Activated CD8-positive, alpha-beta T cell treated with anti-CD3 and anti-CD28 coated beads, Interleukin-2, amount 10 ng/mL, durations not matched to agents 7 days and 5 days (primary cell): ENCODE data around the gene ELP6. TPM values are rescaled to one million over a fixed set of nuclear protein-coding genes. Genes with fewer than 3 reads are reported as not detected.
"Not testable (repeated sequence)": the region's sequence is repeated elsewhere in the genome, so short reads cannot be mapped to it uniquely, and the experiment has no call there.

Source experiments
- ATAC-seq: fragments of 150-1000 bp; cut with Tn5 transposase; one replicate; pipeline ENCODE4 v1.10.0; 2021; ENCODE audit warnings: moderate library complexity
- CTCF ChIA-PET: fragments of 350-600 bp; sonication (Branson Sonifier 250); formaldehyde crosslinking; loops from one replicate; lab custom pipeline; 2021; ENCODE audit warnings: antibody characterized with exemption; lab: Charles Lee
- POLR2A ChIA-PET: fragments of 350-600 bp; sonication (Branson Sonifier 250); formaldehyde crosslinking; loops from one replicate; lab custom pipeline; 2021; ENCODE audit warnings: antibody characterized with exemption; lab: Charles Lee
- DNase-seq: peaks from one replicate; pipeline ENCODE4 v3.0.0-alpha.2; 2020
- H3K27ac Mint-ChIP-seq: one replicate; pipeline ENCODE4 v1.8.0; 2021; ENCODE audit warnings: mild to moderate bottlenecking, mixed read lengths
- H3K27me3 Mint-ChIP-seq: one replicate; pipeline ENCODE4 v1.8.0; 2021; ENCODE audit warnings: low read depth, mixed read lengths
- H3K36me3 Mint-ChIP-seq: one replicate; pipeline ENCODE4 v1.8.0; 2021; ENCODE audit warnings: low read depth, mixed read lengths
- H3K4me1 Mint-ChIP-seq: one replicate; pipeline ENCODE4 v1.8.0; 2021; ENCODE audit warnings: low read depth, mixed read lengths
- H3K4me3 Mint-ChIP-seq: one replicate; pipeline ENCODE4 v1.8.0; 2021; ENCODE audit warnings: mild to moderate bottlenecking, mixed read lengths
- H3K9me3 Mint-ChIP-seq: one replicate; pipeline ENCODE4 v1.8.0; 2022; ENCODE audit warnings: mixed read lengths; ENCODE audit not compliant: insufficient read depth
- total RNA-seq, 2 experiments: library from RNA; stranded (reverse); gene quantifications; one replicate each; pipeline ENCODE4 v1.2.3, GENCODE V29; 2021

Gene ELP6
- total RNA-seq, 2 experiments from 2014 or later = 52.1 to 53.0 TPM

DNA sequence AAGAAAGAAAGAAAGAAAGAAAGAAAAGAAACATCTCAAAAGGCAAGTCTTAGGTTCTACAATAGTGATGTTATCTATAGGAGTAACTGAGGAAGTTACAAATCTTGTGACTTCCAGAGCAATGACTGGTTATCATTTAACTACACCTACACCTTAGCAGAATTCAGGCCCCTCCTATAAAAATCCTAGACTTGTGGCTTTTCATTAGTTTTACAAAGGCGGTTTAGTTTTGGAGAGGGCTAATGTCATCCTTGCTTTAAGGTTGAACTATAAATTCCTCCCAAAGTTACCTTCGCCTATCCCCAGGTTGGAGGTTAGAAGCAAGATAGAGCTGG, 33.7 kb downstream of the ELP6 start:
- Mint-ChIP-seq H3K9me3 (no peaks in the 10 kb centered on the region), H3K4me3 (no peak overlapping the region), H3K27me3 (no peaks in the 10 kb centered on the region), H3K27ac (no peak overlapping the region), H3K4me1 (peaks cover 15% of the 10 kb centered on the region), H3K36me3 (peaks cover 3% of the 10 kb centered on the region)
- POLR2A ChIA-PET = no interaction called here
- ATAC-seq (no peak), DNase-seq (no peak)
- CTCF ChIA-PET = interaction anchor here (2.0 kb wide), 1 partner anchor 58 kb away, joined by 9 read pairs; no protein-coding TSS in a partner anchor

DNA sequence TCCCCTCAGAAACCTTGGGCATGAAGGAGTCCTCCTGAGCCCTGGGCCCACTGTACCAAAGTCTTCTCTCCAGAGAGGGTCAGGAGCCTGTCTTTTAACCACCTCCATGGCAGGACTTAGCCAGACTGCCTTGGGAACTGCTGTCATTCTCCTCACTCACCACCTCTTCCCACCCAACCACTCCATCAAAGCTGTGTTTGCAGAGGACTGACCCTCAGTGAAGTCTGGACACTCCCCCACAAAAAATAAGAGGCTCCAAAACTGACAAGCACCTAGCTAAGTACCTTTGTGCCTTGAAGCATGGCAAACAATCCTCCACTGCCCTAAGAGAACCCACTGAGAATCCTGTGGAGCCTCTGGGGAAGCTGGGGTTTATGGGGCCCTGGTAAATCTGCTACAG, 35.5 kb downstream of the ELP6 start:
- H3K27ac Mint-ChIP-seq = no peak overlapping the region
- no peaks in the 10 kb centered on the region for H3K27me3 Mint-ChIP-seq
- ATAC-seq (no peak), DNase-seq (no peak)
- H3K4me1 Mint-ChIP-seq = peaks cover 29% of the 10 kb centered on the region
- no peaks in the 10 kb centered on the region for H3K9me3 Mint-ChIP-seq
- H3K36me3 Mint-ChIP-seq = peaks cover 3% of the 10 kb centered on the region
- H3K4me3 Mint-ChIP-seq = no peak overlapping the region
- ChIA-PET POLR2A (no interaction called here), CTCF (interaction anchor here (2.6 to 4.8 kb wide), 2 partner anchors 56 to 59 kb away, joined by 9 to 100 read pairs; no protein-coding TSS in a partner anchor)

DNA sequence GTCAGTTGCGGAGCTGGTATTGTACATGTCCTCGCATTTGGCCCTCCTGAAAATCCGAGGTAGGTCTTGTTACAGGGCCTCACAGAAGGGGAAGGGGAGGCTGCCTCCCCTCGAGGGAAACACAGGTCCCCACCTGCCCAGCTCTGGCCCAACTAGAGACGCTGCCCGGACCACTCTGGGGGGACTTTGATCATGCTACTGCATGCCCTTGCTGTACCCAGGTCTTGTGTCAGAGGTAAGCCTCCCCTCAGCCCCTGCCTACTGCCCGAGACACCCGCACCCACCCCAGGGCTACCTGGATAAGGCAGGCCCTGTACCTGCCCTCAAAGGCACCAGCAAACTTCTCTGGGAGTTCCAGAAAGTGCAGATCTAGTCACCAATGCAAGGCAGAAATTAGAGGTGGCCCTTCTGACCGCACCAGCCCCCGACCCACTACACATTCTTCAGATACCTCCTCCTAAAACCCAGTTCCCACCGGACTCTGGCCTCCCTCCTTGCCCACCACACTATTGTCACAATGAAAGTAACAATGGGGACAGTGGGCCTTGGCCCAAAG, 36.8 kb downstream of the ELP6 start:
- CTCF ChIA-PET = interaction anchor here (0.7 to 4.8 kb wide), 11 partner anchors 10 to 324 kb away, joined by 3 to 100 read pairs (median 4); partner anchors contain the start of genes ELP6 and PTPN23
- peak overlapping the region; percentile 93 for H3K4me3 Mint-ChIP-seq
- POLR2A ChIA-PET = interaction anchor here (0.7 to 0.9 kb wide), 3 partner anchors 53 to 151 kb away, joined by 3 read pairs; no protein-coding TSS in a partner anchor
- no peak for ATAC-seq
- no peak for DNase-seq
- H3K9me3 Mint-ChIP-seq = no peaks in the 10 kb centered on the region
- peak overlapping the region; percentile 60 for H3K27ac Mint-ChIP-seq
- H3K36me3 Mint-ChIP-seq = peaks cover 3% of the 10 kb centered on the region
- H3K27me3 Mint-ChIP-seq = no peaks in the 10 kb centered on the region
- H3K4me1 Mint-ChIP-seq = peaks cover 31% of the 10 kb centered on the region

DNA sequence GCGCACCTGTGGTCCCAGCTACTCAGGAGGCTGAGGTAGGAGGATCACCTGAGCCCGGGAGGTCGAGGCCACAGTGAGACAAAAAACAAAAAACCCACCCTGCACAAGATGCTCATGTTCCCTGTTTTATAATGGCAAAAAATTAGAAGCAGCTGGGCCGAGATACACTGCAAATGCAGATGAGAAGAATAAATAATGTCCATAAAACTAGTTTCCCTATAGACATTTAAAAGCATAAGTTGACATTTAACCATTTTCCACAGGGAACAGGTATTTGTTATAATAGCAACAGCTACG, 37.2 kb downstream of the ELP6 start:
- Mint-ChIP-seq H3K4me3 (peak overlapping the region; percentile 93), H3K36me3 (peaks cover 3% of the 10 kb centered on the region), H3K9me3 (no peaks in the 10 kb centered on the region), H3K27me3 (no peaks in the 10 kb centered on the region), H3K4me1 (peaks cover 31% of the 10 kb centered on the region), H3K27ac (peak overlapping the region; percentile 87)
- POLR2A ChIA-PET = interaction anchor here (0.7 to 1.5 kb wide), 4 partner anchors 34 to 151 kb away, joined by 3 to 4 read pairs (median 3); no protein-coding TSS in a partner anchor
- ATAC-seq = no peak
- DNase-seq = no peak
- CTCF ChIA-PET = interaction anchor here (0.7 to 4.8 kb wide), 11 partner anchors 10 to 324 kb away, joined by 3 to 100 read pairs (median 4); partner anchors contain the start of genes ELP6 and PTPN23

DNA sequence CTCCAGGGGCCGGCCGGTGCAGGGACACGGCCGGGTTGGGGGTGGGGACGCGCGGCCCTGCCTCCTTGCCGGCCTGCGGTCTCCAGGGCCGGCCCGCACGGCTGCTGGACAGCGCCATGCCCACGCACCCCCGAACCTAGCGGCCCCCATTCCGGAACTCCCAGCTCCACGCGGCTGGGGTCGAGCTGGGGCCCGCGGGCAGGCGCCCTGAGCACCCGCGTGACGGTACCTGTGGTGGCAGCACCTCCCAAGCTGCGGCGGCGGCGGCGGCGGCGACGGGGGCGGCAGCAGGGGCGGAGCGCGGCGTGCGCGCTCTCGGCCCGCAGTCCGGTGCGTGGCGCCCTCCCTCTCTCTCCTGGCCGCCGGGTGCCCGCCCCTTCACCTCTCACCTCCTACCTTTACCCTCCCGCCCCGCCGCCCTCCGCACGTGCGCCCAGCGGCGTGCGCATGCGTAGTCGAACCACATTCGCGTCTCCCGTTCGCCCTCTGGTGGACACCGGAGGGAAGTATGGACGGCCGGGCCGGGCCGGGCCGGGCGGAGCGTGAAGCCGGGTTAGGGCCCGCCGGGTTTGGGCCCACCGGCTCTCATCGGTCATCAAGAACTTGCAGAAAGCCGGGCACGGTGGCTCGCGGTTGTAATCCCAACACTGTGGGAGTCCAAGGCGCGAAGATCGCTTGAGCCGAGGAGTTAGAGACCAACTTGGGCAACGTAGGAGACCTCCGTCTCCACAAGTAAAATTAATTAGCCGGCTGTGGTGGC, 37.8 kb downstream of the ELP6 start, which contains the start of gene SCAP:
SCAP (minus strand) TSS at position 372 of the 760 bp plus-strand sequence. CDS start 32,948 bp downstream, outside the sequence.
- POLR2A ChIA-PET = interaction anchor here (0.7 to 1.5 kb wide), 9 partner anchors 35 to 306 kb away, joined by 3 to 10 read pairs (median 3); partner anchors contain the start of genes ELP6, PTPN23 and SMARCC1
- H3K4me1 Mint-ChIP-seq = peaks cover 31% of the 10 kb centered on the region
- no peaks in the 10 kb centered on the region for H3K9me3 Mint-ChIP-seq
- H3K4me3 Mint-ChIP-seq = peak within 1 kb of the TSS; percentile 93
- peak within 1 kb of the TSS; percentile 87 for H3K27ac Mint-ChIP-seq
- peak; percentile 93 for ATAC-seq
- H3K36me3 Mint-ChIP-seq = peaks cover 4% of the 10 kb centered on the region
- DNase-seq = peak; percentile 96
- CTCF ChIA-PET = interaction anchor here (0.7 to 4.8 kb wide), 13 partner anchors 9 to 325 kb away, joined by 3 to 100 read pairs (median 4); partner anchors contain the start of genes ELP6 and PTPN23
- H3K27me3 Mint-ChIP-seq = no peaks in the 10 kb centered on the region

DNA sequence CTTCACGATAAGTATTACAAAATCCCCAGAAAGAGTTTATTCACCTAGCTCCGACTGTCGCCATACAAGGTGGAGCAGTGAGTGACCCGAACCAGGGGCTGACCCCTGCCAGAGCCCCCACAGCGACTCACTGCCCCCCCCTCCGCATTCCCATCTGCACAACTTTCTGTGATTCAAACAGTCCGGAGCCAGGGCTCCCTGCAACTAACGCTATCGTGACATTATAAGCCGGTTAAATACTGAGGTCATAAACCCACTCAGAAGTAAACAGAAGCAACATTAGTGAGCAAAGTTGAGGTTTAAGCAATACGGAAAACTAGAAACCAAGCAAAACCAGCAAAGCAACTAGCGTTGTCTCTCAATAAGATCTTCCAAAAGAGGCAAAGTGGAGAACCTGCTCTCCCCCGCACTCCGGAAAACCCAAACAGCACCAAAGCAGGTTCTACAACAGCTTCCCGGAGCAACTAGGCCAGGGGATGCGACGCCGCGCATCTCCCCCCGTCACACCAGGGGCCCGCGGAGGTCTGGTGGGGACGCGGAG, 38.4 kb downstream of the ELP6 start:
- peak; percentile 30 for DNase-seq

DNA sequence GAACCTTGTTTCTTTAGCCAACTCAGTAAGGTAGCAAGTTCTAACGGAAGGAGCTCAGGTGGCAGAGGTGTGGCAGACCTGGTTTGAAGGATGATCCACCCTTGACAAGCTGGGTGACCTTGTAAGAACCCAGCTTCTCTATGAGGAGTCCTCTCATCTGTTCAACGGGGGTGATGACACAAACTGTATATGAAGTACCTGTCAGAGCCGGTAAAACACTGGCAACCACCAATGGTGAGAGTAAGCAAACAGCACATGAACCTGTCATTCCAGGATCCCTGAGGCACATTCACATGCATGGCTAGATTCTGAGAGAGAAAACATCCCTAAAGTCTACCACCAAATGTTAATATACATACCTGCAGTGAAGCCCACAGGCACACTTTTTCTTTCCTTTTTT, 40.1 kb downstream of the ELP6 start:
- Mint-ChIP-seq H3K9me3 (no peaks in the 10 kb centered on the region), H3K4me3 (peak overlapping the region; percentile 38)
- CTCF ChIA-PET = interaction anchor here (1.6 kb wide), 1 partner anchor 52 kb away, joined by 8 read pairs; no protein-coding TSS in a partner anchor

More for the DNA sequence above, 38.4 kb downstream of the ELP6 start:
- POLR2A ChIA-PET = interaction anchor here (0.8 to 1.5 kb wide), 6 partner anchors 35 to 307 kb away, joined by 3 to 10 read pairs (median 4); partner anchors contain the start of genes ELP6, PTPN23 and SMARCC1
- H3K4me3 Mint-ChIP-seq = peak overlapping the region; percentile 93
- peaks cover 31% of the 10 kb centered on the region for H3K4me1 Mint-ChIP-seq
- no peak for ATAC-seq
- CTCF ChIA-PET = interaction anchor here (0.7 to 4.8 kb wide), 6 partner anchors 8 to 59 kb away, joined by 3 to 100 read pairs (median 6); no protein-coding TSS in a partner anchor
- H3K27ac Mint-ChIP-seq = peak overlapping the region; percentile 80
- H3K36me3 Mint-ChIP-seq = peaks cover 6% of the 10 kb centered on the region
- H3K9me3 Mint-ChIP-seq = no peaks in the 10 kb centered on the region
- H3K27me3 Mint-ChIP-seq = no peaks in the 10 kb centered on the region

DNA sequence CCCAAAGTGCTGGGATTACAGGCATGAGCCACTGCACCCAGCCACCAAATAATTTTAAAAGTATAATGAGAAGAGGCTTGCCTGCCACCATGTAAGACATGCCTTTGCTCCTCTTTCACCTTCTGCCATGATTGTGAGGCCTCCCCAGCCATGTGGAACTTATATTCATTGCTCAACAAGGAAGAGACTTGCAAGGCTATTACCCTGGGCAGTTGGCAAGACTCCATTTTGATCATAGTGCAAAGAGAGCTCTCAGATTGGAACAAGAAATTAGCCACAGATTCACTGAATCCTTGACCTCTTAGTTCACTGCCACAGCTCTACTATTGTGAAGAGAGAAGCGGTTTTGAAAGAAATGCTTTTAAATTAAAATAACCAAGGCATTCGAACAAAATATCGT, 43.9 kb downstream of the ELP6 start:
- Mint-ChIP-seq H3K36me3 (peaks cover 35% of the 10 kb centered on the region), H3K9me3 (no peaks in the 10 kb centered on the region), H3K4me1 (peaks cover 22% of the 10 kb centered on the region), H3K27ac (no peak overlapping the region), H3K27me3 (no peaks in the 10 kb centered on the region), H3K4me3 (no peak overlapping the region)
- ATAC-seq (no peak), DNase-seq (no peak)
- POLR2A ChIA-PET = no interaction called here
- CTCF ChIA-PET = interaction anchor here (1.6 kb wide), 1 partner anchor 48 kb away, joined by 8 read pairs; no protein-coding TSS in a partner anchor

More for the DNA sequence above, 40.1 kb downstream of the ELP6 start:
- Mint-ChIP-seq H3K27me3 (no peaks in the 10 kb centered on the region), H3K4me1 (peaks cover 31% of the 10 kb centered on the region), H3K36me3 (peaks cover 14% of the 10 kb centered on the region), H3K27ac (no peak overlapping the region)
- ATAC-seq (no peak), DNase-seq (no peak)
- POLR2A ChIA-PET = no interaction called here

DNA sequence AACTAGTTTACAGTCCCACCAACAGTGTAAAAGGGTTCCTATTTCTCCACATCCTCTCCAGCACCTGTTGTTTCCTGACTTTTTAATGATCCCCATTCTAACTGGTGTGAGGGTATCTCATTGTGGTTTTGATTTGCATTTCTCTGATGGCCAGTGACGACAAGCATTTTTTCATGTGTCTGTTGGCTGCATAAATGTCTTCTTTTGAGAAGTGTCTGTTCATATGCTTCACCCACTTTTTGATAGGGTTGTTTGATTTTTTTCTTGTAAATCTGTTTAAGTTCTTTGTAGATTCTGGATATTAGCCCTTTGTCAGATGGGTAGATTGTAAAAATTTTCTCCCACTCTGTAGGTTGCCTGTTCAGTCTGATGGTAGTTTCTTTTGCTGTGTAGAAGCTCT, 45.2 kb downstream of the ELP6 start:
- Mint-ChIP-seq H3K4me1 (peaks cover 15% of the 10 kb centered on the region), H3K36me3 (peaks cover 39% of the 10 kb centered on the region)
- H3K27ac Mint-ChIP-seq, ATAC-seq, DNase-seq, H3K9me3 Mint-ChIP-seq, CTCF ChIA-PET, H3K4me3 Mint-ChIP-seq, POLR2A ChIA-PET, H3K27me3 Mint-ChIP-seq: not testable (repeated sequence)

DNA sequence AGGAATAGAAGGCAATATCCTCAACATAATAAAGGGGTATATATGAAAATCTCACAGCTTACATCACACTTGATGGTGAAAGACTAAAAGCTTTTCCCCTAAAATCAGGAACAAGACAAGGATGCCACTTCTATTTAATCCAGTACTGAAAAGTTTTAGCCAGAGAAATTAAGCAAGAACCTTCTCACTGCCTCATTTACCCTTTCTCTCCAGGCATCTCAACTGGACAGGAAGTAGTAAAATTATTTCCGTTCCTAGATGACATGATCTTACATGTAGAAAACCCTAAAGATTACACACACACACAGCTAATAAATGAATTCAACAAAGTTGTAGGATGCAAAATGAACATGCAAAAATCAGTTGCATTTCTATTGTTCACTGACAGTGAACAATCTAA, 48.9 kb downstream of the ELP6 start:
- H3K36me3 Mint-ChIP-seq = peaks cover 44% of the 10 kb centered on the region
- DNase-seq (no peak), ATAC-seq (no peak)
- ChIA-PET CTCF (interaction anchor here (1.2 kb wide), 1 partner anchor 11 kb away, joined by 3 read pairs; the partner anchor contains the start of gene SCAP), POLR2A (no interaction called here)
- H3K4me3 Mint-ChIP-seq = no peak overlapping the region
- H3K27me3 Mint-ChIP-seq = no peaks in the 10 kb centered on the region
- peaks cover 13% of the 10 kb centered on the region for H3K4me1 Mint-ChIP-seq
- no peak overlapping the region for H3K27ac Mint-ChIP-seq
- peaks cover 6% of the 10 kb centered on the region for H3K9me3 Mint-ChIP-seq

DNA sequence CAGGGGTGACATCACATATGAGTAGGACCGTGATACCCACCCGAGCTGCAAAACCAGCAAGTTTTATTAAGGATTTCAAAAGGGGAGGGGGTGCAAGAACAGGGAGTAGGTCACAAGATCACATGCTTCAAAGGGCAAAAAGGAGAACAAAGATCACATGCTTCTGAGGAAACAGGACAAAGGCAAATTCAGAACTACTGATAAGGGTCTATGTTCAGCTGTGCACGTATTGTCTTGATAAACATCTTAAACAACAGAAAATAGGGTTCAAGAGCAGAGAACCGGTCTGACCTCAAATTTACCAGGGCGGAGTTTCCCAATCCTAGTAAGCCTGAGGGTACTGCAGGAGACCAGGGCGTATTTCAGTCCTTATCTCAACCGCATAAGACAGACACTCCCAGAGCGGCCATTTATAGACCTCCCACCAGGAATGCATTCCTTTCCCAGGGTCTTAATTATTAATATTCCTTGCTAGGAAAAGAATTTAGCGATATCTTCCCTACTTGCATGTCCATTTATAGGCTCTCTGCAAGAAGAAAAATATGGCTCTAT, 53.9 kb downstream of the ELP6 start:
- not testable (repeated sequence) for H3K27ac Mint-ChIP-seq

More for the DNA sequence above, 53.9 kb downstream of the ELP6 start:
- H3K27me3 Mint-ChIP-seq, H3K4me3 Mint-ChIP-seq, H3K4me1 Mint-ChIP-seq, DNase-seq, ATAC-seq, POLR2A ChIA-PET: not testable (repeated sequence)
- H3K9me3 Mint-ChIP-seq = peaks cover 11% of the 10 kb centered on the region
- peaks cover 16% of the 10 kb centered on the region for H3K36me3 Mint-ChIP-seq
- CTCF ChIA-PET = interaction anchor here (2.8 kb wide), 1 partner anchor 38 kb away, joined by 10 read pairs; no protein-coding TSS in a partner anchor
